Calu3 (cell line): ENCODE results near the gene MMP7. TPM values are rescaled to one million over a fixed set of nuclear protein-coding genes. Genes with fewer than 3 reads are reported as not detected.
"Not testable (repeated sequence)": the region's sequence is repeated elsewhere in the genome, so short reads cannot be mapped to it uniquely, and the experiment has no call there.

Source experiments
- BruUV-seq: library from RNA; stranded (reverse); fragments of 400-500 nt; replicated peaks from 2 replicates; lab custom pipeline; 2021; lab: Mats Ljungman, UMichigan
- CTCF ChIA-PET: fragments of 300-600 bp; sonication (Branson Sonifier 250); formaldehyde crosslinking; loops from one replicate; lab custom pipeline; 2022; ENCODE audit warnings: antibody characterized with exemption; lab: Charles Lee
- DNase-seq: peaks from one replicate; pipeline ENCODE4 v3.0.0; 2022
- H3K27ac Mint-ChIP-seq: one replicate; pipeline ENCODE4 v1.8.0; 2022; ENCODE audit warnings: mixed read lengths; ENCODE audit not compliant: unreplicated experiment
- H3K27me3 Mint-ChIP-seq: one replicate; pipeline ENCODE4 v1.8.0; 2022; ENCODE audit warnings: mixed read lengths; ENCODE audit not compliant: unreplicated experiment
- H3K36me3 Mint-ChIP-seq: one replicate; pipeline ENCODE4 v1.8.0; 2022; ENCODE audit warnings: mild to moderate bottlenecking, moderate library complexity, mixed read lengths; ENCODE audit not compliant: insufficient read depth, unreplicated experiment
- H3K4me1 Mint-ChIP-seq: one replicate; pipeline ENCODE4 v1.8.0; 2022; ENCODE audit warnings: mild to moderate bottlenecking, low read depth, mixed read lengths; ENCODE audit not compliant: unreplicated experiment
- H3K4me3 Mint-ChIP-seq: one replicate; pipeline ENCODE4 v1.8.0; 2022; ENCODE audit warnings: mild to moderate bottlenecking, low read depth, moderate library complexity, mixed read lengths; ENCODE audit not compliant: unreplicated experiment
- H3K9me3 Mint-ChIP-seq: one replicate; pipeline ENCODE4 v1.8.0; 2022; ENCODE audit warnings: low read depth, mixed read lengths; ENCODE audit not compliant: unreplicated experiment
- intact Hi-C: fragments of 100-400 bp; cut with micrococcal nuclease; formaldehyde crosslinking; loops from one replicate; pipeline ENCODE4 v1.10.0; 2022; ENCODE audit not compliant: unreplicated experiment
- total RNA-seq: library from RNA; stranded (reverse); gene quantifications from 2 replicates; pipeline ENCODE4 v1.2.3, GENCODE V29; 2022
- TF ChIP-seq, protein P1 (sequence below): fragments of 200-600 bp; IDR thresholded peaks from one replicate; pipeline ENCODE4 v1.8.0; 2022; ENCODE audit warnings: antibody characterized with exemption; ENCODE audit not compliant: unreplicated experiment

Gene MMP7
- total RNA-seq, 1 experiment from 2014 or later = 171 TPM

DNA sequence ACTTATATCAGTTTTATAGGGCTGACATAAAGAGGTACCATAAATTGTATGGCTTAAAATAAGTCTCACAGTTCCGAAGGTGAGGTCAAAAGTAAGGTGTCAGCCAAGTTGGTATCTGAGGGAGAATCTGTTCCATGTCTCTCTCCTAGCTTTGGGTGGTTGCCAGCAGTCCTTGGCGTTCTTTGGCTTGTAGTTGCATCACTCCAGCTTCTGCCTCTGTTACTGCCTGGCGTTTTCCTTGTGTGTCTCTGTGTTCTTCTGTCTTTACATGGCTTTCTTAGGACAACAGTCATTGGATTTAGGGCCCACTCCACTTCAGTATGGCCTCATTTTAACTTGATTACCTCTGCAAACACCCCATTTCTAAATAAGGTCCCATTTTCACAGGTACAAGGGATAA lies 16.7 kb downstream of the MMP7 start:
- BruUV-seq = no TSS peak
- no peaks in the 10 kb centered on the region for H3K36me3 Mint-ChIP-seq
- CTCF ChIA-PET = interaction anchor here (0.6 kb wide), 1 partner anchor 17 kb away, joined by 3 read pairs; the partner anchor contains the start of gene MMP7
- TF ChIP-seq, protein P1, sequence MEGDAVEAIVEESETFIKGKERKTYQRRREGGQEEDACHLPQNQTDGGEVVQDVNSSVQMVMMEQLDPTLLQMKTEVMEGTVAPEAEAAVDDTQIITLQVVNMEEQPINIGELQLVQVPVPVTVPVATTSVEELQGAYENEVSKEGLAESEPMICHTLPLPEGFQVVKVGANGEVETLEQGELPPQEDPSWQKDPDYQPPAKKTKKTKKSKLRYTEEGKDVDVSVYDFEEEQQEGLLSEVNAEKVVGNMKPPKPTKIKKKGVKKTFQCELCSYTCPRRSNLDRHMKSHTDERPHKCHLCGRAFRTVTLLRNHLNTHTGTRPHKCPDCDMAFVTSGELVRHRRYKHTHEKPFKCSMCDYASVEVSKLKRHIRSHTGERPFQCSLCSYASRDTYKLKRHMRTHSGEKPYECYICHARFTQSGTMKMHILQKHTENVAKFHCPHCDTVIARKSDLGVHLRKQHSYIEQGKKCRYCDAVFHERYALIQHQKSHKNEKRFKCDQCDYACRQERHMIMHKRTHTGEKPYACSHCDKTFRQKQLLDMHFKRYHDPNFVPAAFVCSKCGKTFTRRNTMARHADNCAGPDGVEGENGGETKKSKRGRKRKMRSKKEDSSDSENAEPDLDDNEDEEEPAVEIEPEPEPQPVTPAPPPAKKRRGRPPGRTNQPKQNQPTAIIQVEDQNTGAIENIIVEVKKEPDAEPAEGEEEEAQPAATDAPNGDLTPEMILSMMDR = no peak
- intact Hi-C loops = no loop called here
- H3K4me3 Mint-ChIP-seq = no peak overlapping the region
- H3K27me3 Mint-ChIP-seq = no peaks in the 10 kb centered on the region
- H3K9me3 Mint-ChIP-seq = no peaks in the 10 kb centered on the region
- no peak overlapping the region for H3K27ac Mint-ChIP-seq
- no peak for DNase-seq
- H3K4me1 Mint-ChIP-seq = no peaks in the 10 kb centered on the region

DNA sequence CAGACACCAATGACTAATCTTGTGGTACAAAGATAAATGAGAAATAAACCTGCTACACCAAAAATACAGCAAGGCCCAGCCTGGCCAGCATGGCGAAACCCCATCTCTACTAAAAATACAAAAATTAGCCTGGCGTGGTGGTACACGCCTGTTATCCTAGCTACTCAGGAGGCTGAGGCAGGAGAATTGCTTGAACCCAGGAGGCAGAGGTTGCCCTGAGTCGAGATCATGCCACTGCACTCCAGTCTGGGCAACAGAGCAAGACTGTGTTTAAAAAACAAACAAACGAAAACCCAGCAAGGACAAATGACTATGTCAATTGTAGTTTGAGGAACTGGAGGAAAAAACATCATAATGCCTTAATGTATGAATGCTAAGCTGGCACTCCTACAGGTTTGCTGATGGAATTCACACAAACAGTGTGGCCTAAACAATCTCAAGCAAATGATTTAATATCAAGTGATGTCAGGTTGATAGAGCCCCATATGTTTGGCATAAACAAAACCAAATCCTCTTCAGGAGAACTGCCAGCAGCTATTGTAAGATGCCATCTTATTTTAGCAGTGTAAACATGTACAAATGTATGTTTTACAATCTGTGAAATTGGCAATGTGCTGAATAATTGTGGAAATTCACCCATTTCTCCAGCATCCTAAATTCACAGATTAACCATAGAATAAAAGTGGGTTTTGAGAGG lies 20.0 kb downstream of the MMP7 start:
- H3K4me3 Mint-ChIP-seq = no peak overlapping the region
- no peaks in the 10 kb centered on the region for H3K27me3 Mint-ChIP-seq
- BruUV-seq = no TSS peak
- H3K36me3 Mint-ChIP-seq = no peaks in the 10 kb centered on the region
- no peak for DNase-seq
- TF ChIP-seq, protein P1 = no peak
- intact Hi-C loops = no loop called here
- CTCF ChIA-PET = no interaction called here
- no peak overlapping the region for H3K27ac Mint-ChIP-seq
- H3K4me1 Mint-ChIP-seq = no peaks in the 10 kb centered on the region
- H3K9me3 Mint-ChIP-seq = no peaks in the 10 kb centered on the region

GRCh38 chr11:102502831-102503230 lies 27.7 kb downstream of the MMP7 start:
- BruUV-seq, H3K27ac Mint-ChIP-seq, intact Hi-C loops, H3K36me3 Mint-ChIP-seq, H3K27me3 Mint-ChIP-seq, H3K9me3 Mint-ChIP-seq, H3K4me1 Mint-ChIP-seq, DNase-seq, CTCF ChIA-PET, H3K4me3 Mint-ChIP-seq: not testable (repeated sequence)

GRCh38 chr11:102500829-102501228 lies 29.7 kb downstream of the MMP7 start:
- no peak overlapping the region for H3K27ac Mint-ChIP-seq
- H3K4me3 Mint-ChIP-seq = no peak overlapping the region
- CTCF ChIA-PET = interaction anchor here (1.5 kb wide), 1 partner anchor 112 kb away, joined by 4 read pairs; no protein-coding TSS in a partner anchor
- no peaks in the 10 kb centered on the region for H3K4me1 Mint-ChIP-seq
- no peak for DNase-seq
- H3K9me3 Mint-ChIP-seq = no peaks in the 10 kb centered on the region
- BruUV-seq = no TSS peak
- intact Hi-C loops = no loop called here
- H3K27me3 Mint-ChIP-seq = no peaks in the 10 kb centered on the region
- no peaks in the 10 kb centered on the region for H3K36me3 Mint-ChIP-seq
- TF ChIP-seq, protein P1 = no peak

DNA sequence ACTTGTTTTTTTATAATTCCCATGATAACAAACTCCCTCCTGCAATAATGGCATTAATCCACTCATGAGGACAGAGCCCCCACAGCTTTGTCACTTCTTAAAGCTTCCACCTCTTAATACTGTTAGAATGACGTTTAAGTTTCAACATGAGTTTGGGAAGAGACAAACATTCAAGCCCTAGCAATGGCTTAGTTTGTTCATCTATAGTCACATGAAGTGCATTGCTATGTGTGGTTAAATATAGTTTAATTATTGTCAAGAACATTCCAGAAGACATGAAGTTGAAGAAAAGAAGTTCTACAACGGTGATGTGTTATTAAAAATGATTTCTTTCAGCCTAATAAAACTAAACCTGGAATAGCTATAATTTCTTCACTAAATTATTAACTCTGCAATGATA lies 30.6 kb downstream of the MMP7 start:
- H3K27ac Mint-ChIP-seq = no peak overlapping the region
- no peak for DNase-seq

More for the DNA sequence above, 30.6 kb downstream of the MMP7 start:
- Mint-ChIP-seq H3K36me3 (no peaks in the 10 kb centered on the region), H3K4me1 (no peaks in the 10 kb centered on the region), H3K9me3 (no peaks in the 10 kb centered on the region), H3K4me3 (no peak overlapping the region), H3K27me3 (no peaks in the 10 kb centered on the region)
- TF ChIP-seq, protein P1 = no peak
- intact Hi-C loops = loop anchor here (5.0 to 10.0 kb wide), 3 partner anchors 155 to 635 kb away; partner anchors contain the start of gene BIRC2
- CTCF ChIA-PET = interaction anchor here (1.5 kb wide), 1 partner anchor 113 kb away, joined by 4 read pairs; no protein-coding TSS in a partner anchor
- BruUV-seq = no TSS peak
